Measurements from ENCODE around the gene SLC39A12. TPM values are rescaled to one million over a fixed set of nuclear protein-coding genes. Genes with fewer than 3 reads are reported as not detected.
"Not testable (repeated sequence)": the region's sequence is repeated elsewhere in the genome, so short reads cannot be mapped to it uniquely, and the experiment has no call there.

The SLC39A12 gene
- total and polyA plus RNA-seq, 8 donors: not detected

- TF ChIP-seq POLR2A (IDR thresholded peaks at IDR 0.05) (no peak), POLR2AphosphoS5 (IDR thresholded peaks at IDR 0.05) (no peak), CTCF (IDR thresholded peaks at IDR 0.05) (no peak), EP300 (IDR thresholded peaks at IDR 0.05) (no peak)
- no peak for DNase-seq
- Histone ChIP-seq H3K9me3 (peaks cover 0 to 10% (median 3%) of the 10 kb centered on the region in 4 donors), H3K27me3 (no peaks in the 10 kb centered on the region), H3K4me1 (peaks cover 0 to 4% (median 0%) of the 10 kb centered on the region in 4 donors), H3K4me3 (no peak overlapping the region), H3K36me3 (no peaks in the 10 kb centered on the region), H3K27ac (no peak overlapping the region)
- 54 to 91% (median 60%) methylated on average over 4 of the region's 4 CpGs for WGBS, 5 donors
- intact Hi-C loops (cut with DNase I; ENCODE audit: low total_unique reads): no loop called here
Observed at GRCh38 chr10:17923728-17924127, 28.0 kb upstream of the SLC39A12 start.

GRCh38 chr10:17943033-17943745 lies 8.5 kb upstream of the SLC39A12 start:
- H3K27ac ChIP-seq: no peak overlapping the region
- TF ChIP-seq CTCF (IDR thresholded peaks at IDR 0.05): no peak
- no peak for TF ChIP-seq POLR2AphosphoS5 (IDR thresholded peaks at IDR 0.05)
- TF ChIP-seq POLR2A (IDR thresholded peaks at IDR 0.05): no peak
- no peak for TF ChIP-seq EP300 (IDR thresholded peaks at IDR 0.05)
- no peaks in the 10 kb centered on the region for H3K9me3 ChIP-seq
- DNase-seq: no peak
- no peaks in the 10 kb centered on the region for H3K4me1 ChIP-seq
- whole genome bisulfite sequencing, 5 donors: 41 to 62% (median 52%) methylated on average over 3 of the region's 3 CpGs
- intact Hi-C loops (cut with DNase I; ENCODE audit: low total_unique reads): no loop called here
- no peak overlapping the region for H3K4me3 ChIP-seq
- H3K36me3 ChIP-seq: no peaks in the 10 kb centered on the region
- H3K27me3 ChIP-seq: no peaks in the 10 kb centered on the region

GRCh38 chr10:17950269-17950668 lies 1.4 kb upstream of the SLC39A12 start:
- WGBS, 5 donors: 71 to 80% (median 76%) methylated on average over 7 of the region's 7 CpGs
- H3K9me3 ChIP-seq; intact Hi-C loops (cut with DNase I; ENCODE audit: low total_unique reads); H3K36me3 ChIP-seq; DNase-seq; H3K27me3 ChIP-seq; H3K4me3 ChIP-seq; H3K4me1 ChIP-seq; H3K27ac ChIP-seq: not testable (repeated sequence)

GRCh38 chr10:17950726-17951125 lies 992 bp upstream of the SLC39A12 start:
- 88 to 94% (median 92%) methylated on average over 22 of the region's 22 CpGs for WGBS, 5 donors
- no peak for DNase-seq
- intact Hi-C loops (cut with DNase I; ENCODE audit: low total_unique reads): no loop called here
- TF ChIP-seq EP300 (IDR thresholded peaks at IDR 0.05): no peak
- TF ChIP-seq POLR2A (IDR thresholded peaks at IDR 0.05): no peak
- Histone ChIP-seq H3K27me3 (no peaks in the 10 kb centered on the region), H3K9me3 (no peaks in the 10 kb centered on the region), H3K36me3 (no peaks in the 10 kb centered on the region), H3K4me1 (no peaks in the 10 kb centered on the region), H3K27ac (no peak overlapping the region), H3K4me3 (no peak overlapping the region)

GRCh38 chr10:17954372-17954771 lies 2.7 kb downstream of the SLC39A12 start:
- H3K36me3 ChIP-seq; DNase-seq; H3K9me3 ChIP-seq; H3K4me1 ChIP-seq; H3K27me3 ChIP-seq; H3K27ac ChIP-seq; H3K4me3 ChIP-seq; intact Hi-C loops (cut with DNase I; ENCODE audit: low total_unique reads): not testable (repeated sequence)
- 83 to 91% (median 86%) methylated on average over 10 of the region's 10 CpGs for WGBS, 5 donors

- 78 to 96% (median 90%) methylated on average over 2 of the region's 2 CpGs for WGBS, 5 donors
- H3K4me3 ChIP-seq: no peak overlapping the region
Observed at GRCh38 chr10:17954861-17955260, 3.1 kb downstream of the SLC39A12 start.

More at GRCh38 chr10:17954861-17955260, 3.1 kb downstream of the SLC39A12 start:
- Histone ChIP-seq H3K9me3 (peaks cover 0 to 9% (median 3%) of the 10 kb centered on the region in 4 donors), H3K27ac (no peak overlapping the region), H3K36me3 (no peaks in the 10 kb centered on the region), H3K27me3 (no peaks in the 10 kb centered on the region), H3K4me1 (no peaks in the 10 kb centered on the region)
- no peak for DNase-seq
- TF ChIP-seq CTCF (IDR thresholded peaks at IDR 0.05) (no peak), POLR2AphosphoS5 (IDR thresholded peaks at IDR 0.05) (no peak), POLR2A (IDR thresholded peaks at IDR 0.05) (no peak), EP300 (IDR thresholded peaks at IDR 0.05) (no peak)
- intact Hi-C loops (cut with DNase I; ENCODE audit: low total_unique reads): no loop called here

Data from stomach (tissue), 9 donors.